Ishikawa (cell line): ENCODE results near the gene CDH24.

ENCODE experiments used
- CEBPB ChIP-seq: IDR thresholded peaks from 2 replicates; pipeline ENCODE4 v1.6.1; 2012
- CREB1 ChIP-seq: IDR thresholded peaks from 2 replicates; pipeline ENCODE4 v1.6.1; 2012; ENCODE audit warnings: low read depth
- EGR1 ChIP-seq: IDR thresholded peaks from 2 replicates; pipeline ENCODE4 v1.6.1; 2012
- EP300 ChIP-seq: IDR thresholded peaks from 2 replicates; pipeline ENCODE4 v1.6.1; 2012; ENCODE audit warnings: borderline replicate concordance
- FOXM1 ChIP-seq: IDR thresholded peaks from 2 replicates; pipeline ENCODE4 v1.6.1; 2012; ENCODE audit warnings: low read depth, borderline replicate concordance
- NFIC ChIP-seq: IDR thresholded peaks from 2 replicates; pipeline ENCODE4 v1.6.1; 2012
- RAD21 ChIP-seq: IDR thresholded peaks from 2 replicates; pipeline ENCODE4 v1.6.1; 2012; ENCODE audit warnings: low read depth
- REST ChIP-seq: IDR thresholded peaks from 2 replicates; pipeline ENCODE4 v1.6.1; 2012; ENCODE audit warnings: low read depth, mild to moderate bottlenecking
- TAF1 ChIP-seq: IDR thresholded peaks from 2 replicates; pipeline ENCODE4 v1.6.1; 2012; ENCODE audit warnings: low read depth, mild to moderate bottlenecking
- TCF12 ChIP-seq: IDR thresholded peaks from 2 replicates; pipeline ENCODE4 v1.6.1; 2012; ENCODE audit warnings: low read depth
- TEAD4 ChIP-seq: IDR thresholded peaks from 2 replicates; pipeline ENCODE4 v1.6.1; 2012
- USF1 ChIP-seq: IDR thresholded peaks from 2 replicates; pipeline ENCODE4 v1.6.1; 2012
- YY1 ChIP-seq: IDR thresholded peaks from 2 replicates; pipeline ENCODE4 v1.6.1; 2012; ENCODE audit warnings: low read depth
- ZBTB7A ChIP-seq: IDR thresholded peaks from 2 replicates; pipeline ENCODE4 v1.6.1; 2012; ENCODE audit warnings: low read depth
- TF ChIP-seq, protein P1 (sequence below): IDR thresholded peaks from 2 replicates; pipeline ENCODE4 v1.6.1; 2012

The CDH24 gene

GRCh38 chr14:23009483-23009938 is 47.8 kb downstream of the CDH24 start:
- TF ChIP-seq USF1 = no peak
- no peak for TF ChIP-seq CREB1
- TF ChIP-seq TAF1 = no peak
- no peak for TF ChIP-seq CEBPB
- TF ChIP-seq, protein P1, sequence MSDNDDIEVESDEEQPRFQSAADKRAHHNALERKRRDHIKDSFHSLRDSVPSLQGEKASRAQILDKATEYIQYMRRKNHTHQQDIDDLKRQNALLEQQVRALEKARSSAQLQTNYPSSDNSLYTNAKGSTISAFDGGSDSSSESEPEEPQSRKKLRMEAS = no peak
- TF ChIP-seq REST = no peak
- TF ChIP-seq TEAD4 = no peak
- no peak for TF ChIP-seq TCF12
- no peak for TF ChIP-seq ZBTB7A
- no peak for TF ChIP-seq NFIC
- TF ChIP-seq EGR1 = no peak
- no peak for TF ChIP-seq YY1
- no peak for TF ChIP-seq RAD21
- TF ChIP-seq EP300 = no peak

- TF ChIP-seq RAD21 = no peak
- no peak for TF ChIP-seq TCF12
- TF ChIP-seq EGR1 = no peak
- TF ChIP-seq TAF1 = no peak
- no peak for TF ChIP-seq TEAD4
- TF ChIP-seq FOXM1 = no peak
- TF ChIP-seq NFIC = no peak
- no peak for TF ChIP-seq EP300
- TF ChIP-seq, protein P1 = no peak
- TF ChIP-seq CREB1 = no peak
- no peak for TF ChIP-seq ZBTB7A
Observed at GRCh38 chr14:23008831-23009230, 48.5 kb downstream of the CDH24 start.

GRCh38 chr14:23006544-23007419 is 50.5 kb downstream of the CDH24 start:
- TF ChIP-seq RAD21 (no peak), FOXM1 (no peak), NFIC (0 out of 2 replicates have a peak, but pooled peaks have one; percentile 19), USF1 (no peak), TEAD4 (0 out of 2 replicates have a peak, but pooled peaks have one; percentile 41), CEBPB (no peak), TAF1 (peak; percentile 88; the same call in 1 of the 2 replicates), REST (no peak), TCF12 (no peak), EP300 (no peak), CREB1 (no peak), ZBTB7A (no peak), EGR1 (peak; percentile 66; the same call in 1 of the 2 replicates), YY1 (peak; percentile 88)
- TF ChIP-seq, protein P1 = peak; percentile 94

DNA sequence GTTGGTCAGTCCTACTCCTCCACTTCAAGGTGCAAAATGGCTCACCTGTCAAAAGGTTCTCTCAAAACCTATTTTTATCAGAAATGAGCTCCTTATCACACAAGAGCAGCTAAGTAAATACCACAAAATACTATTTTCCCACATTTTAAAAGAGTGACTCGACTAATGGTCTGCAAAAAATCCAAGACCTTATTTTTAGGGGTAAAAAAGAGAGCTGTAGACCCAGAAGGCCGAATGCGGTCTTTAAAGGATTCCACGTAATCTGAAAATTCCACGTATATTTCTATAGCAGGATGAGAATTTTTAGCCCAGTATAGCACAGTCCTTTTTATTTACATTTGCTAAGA is 51.2 kb downstream of the CDH24 start:
- TF ChIP-seq TEAD4 (no peak), REST (no peak), ZBTB7A (no peak), YY1 (no peak), FOXM1 (no peak), NFIC (no peak), EP300 (no peak), CREB1 (no peak), TCF12 (no peak), USF1 (no peak), RAD21 (no peak), TAF1 (no peak), EGR1 (no peak), CEBPB (no peak)
- TF ChIP-seq, protein P1 = no peak
